Measurements from ENCODE around the gene RHOT2.
"Not testable (repeated sequence)": the region's sequence is repeated elsewhere in the genome, so short reads cannot be mapped to it uniquely, and the experiment has no call there.

Gene RHOT2

DNA sequence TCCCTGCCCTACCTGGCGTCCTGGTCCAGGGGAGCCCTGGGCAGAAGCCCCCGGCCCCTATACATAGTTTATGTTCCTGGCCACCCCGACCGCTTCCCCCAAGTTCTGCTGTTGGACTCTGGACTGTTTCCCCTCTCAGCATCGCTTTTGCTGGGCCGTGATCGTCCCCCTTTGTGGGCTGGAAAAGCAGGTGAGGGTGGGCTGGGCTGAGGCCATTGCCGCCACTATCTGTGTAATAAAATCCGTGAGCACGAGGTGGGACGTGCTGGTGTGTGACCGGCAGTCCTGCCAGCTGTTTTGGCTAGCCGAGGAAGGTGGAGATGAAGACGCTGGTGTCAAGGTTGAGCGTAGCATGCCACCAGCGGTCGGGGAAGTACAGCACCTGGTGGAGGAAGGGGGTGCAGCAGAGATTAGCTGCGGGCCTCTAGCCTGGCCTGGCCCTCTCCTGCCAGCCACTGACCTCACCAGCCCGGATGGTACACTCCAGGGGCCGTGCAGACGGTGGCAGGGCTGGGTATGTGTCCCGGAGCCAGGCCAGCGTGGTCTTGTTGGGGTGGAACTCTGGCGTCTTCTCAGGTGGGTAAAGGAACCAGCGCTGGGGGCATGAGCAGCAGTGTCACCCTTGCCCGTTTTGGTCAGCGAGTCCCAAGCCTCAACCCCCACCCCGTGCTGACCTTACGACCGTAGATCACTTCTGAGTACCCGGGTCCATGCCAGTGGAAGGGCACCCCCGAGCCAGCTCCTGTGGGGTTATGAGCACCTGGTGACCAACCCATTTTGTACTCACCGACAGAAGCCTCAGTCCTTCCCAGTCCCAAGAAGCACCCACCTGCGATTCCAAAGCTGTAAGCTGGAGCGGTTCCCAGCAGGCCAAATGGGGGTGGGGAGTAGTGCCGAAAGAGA, 14.8 kb downstream of the RHOT2 start:
- no peak for DNase-seq

- no peak for DNase-seq
These were observed 15.6 kb downstream of the RHOT2 start for GRCh38 chr16:683396-684070.

DNA sequence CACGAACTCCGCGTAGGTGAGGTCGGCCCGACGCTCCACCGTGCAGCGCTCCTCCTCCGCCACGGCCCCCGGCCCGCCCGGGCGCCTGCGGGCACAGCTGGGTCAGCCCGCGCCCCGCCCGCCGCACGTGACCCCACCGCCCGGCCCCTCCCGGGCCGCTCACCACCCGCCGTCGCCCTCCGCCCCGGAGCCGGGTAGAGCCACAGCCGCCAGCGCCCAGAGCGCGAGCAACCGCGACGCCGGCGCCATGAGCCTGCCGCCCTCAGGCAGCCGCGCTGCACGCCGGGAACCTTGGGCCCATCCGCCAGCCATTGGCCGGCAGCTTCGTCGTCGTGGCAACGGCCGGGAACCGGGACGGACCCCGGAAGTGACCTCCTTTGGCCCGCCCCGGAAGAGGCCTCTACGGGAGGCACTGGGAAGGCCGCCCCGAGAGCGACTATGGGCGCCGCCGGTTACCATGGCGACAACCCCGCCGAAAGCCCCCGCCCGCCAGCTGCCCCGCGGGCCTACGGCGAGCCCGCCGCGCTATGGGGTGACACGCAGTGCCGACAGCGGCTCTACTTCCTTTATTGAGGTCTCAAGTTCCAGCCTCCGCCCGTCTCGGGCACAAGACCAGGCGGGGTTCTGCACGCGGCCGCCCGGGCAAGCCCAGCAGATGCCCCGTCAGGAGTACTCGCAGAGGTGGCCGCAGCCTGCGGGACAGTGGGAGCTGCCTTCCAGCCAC, 16.3 kb downstream of the RHOT2 start, which contains the start of gene JMJD8:
TSS of gene JMJD8 (minus strand) at position 264 of the 724 bp plus-strand sequence. CDS start at position 249, 15 bp downstream.
- peak; percentile 83 for DNase-seq

DNA sequence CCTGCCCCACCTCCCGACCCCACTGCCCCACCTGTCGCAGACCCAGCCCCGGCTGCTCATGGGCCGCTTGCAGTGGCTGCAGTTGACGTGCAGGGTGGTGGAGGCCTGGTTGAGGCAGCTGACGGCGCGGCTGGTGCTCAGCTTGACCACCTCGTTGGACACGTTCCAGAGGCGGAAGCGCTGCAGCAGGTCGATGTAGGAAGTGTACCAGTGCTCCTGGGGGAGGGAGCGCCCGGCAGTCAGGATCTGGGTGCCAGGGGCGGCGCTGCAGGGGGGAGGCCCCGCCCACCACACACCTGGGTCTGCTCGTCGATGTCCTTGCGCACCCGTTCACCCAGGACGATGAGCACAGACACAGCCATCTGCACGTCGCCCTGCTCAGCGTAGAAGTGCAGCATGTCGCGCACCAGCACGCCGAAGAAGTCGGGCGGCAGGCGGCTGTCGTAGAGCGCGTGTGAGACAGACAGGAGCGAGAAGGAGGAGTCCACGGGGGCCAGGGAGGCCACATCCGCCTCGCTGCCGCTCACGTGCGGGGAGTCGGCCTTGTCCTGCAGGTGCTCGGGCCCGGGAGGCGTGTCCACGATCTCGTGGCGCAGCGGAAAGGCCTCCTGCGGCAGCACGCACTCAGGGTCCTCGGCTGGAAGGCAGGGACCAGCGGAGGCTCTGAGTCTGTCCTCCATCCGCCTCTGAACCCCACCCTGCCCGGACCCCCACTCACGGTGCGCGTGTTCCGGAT, 17.2 kb downstream of the RHOT2 start:
- peak; percentile 63 for DNase-seq

- no peak for DNase-seq
These were observed 18.0 kb downstream of the RHOT2 start for GRCh38 chr16:685967-686366.

DNA sequence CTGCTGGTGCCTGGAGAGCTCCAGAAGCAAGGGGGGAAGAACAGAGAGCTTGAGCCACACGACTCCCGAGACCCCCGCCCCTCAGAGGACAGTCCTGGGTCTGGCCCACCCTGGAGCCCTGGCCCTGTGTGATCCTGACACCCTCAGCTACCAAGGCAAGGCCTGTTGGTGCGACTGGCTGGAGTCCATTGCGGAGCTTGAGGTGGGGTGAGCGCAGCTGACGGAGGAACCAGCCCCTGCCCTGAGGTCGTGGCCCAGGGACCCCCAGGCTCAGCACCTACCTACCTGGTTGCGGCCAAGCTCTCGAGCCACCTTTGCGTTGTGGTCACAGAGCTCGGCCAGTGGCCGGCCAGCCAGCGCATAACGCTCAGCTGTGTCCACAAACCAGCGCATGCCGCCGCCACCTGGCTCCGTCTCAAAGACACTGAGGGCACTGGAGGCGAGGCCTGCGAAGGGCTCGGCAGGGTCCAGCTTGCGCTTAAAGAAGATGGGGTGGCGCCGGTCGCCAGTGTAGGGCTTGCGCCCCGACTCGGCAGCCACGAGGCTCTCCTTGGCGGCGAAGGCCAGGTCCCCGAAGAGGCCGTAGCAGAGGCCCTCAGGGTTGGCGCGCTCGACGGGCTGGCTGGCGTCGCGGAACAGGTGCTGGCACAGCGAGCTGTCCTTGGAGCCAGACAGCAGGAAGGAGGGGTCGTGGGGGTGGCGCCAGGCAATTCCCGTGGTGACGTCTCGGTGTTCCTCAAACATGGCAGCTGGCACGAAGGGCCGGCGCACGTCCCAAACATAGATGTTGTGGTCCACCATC, 18.7 kb downstream of the RHOT2 start:
- DNase-seq = no peak

DNA sequence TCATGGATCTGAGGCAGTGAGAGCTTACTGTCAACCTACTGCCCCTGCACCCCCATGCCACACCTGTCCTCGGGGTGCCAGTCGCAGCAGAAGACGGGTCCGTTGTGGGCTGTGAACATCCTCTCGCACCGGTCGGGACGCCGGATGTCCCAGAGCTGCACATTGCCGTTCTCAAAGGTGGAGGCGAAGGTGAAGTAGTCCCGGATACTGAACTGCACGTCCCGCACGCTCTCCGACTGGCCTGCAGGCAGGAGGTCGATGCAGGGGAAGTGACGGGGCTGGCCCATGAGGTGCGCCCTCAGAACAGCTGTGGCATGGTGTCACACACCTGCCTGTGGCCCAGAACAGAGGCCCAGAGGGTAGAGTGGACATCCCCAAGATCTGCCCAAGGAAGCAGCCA, 19.6 kb downstream of the RHOT2 start:
- no peak for DNase-seq

DNA sequence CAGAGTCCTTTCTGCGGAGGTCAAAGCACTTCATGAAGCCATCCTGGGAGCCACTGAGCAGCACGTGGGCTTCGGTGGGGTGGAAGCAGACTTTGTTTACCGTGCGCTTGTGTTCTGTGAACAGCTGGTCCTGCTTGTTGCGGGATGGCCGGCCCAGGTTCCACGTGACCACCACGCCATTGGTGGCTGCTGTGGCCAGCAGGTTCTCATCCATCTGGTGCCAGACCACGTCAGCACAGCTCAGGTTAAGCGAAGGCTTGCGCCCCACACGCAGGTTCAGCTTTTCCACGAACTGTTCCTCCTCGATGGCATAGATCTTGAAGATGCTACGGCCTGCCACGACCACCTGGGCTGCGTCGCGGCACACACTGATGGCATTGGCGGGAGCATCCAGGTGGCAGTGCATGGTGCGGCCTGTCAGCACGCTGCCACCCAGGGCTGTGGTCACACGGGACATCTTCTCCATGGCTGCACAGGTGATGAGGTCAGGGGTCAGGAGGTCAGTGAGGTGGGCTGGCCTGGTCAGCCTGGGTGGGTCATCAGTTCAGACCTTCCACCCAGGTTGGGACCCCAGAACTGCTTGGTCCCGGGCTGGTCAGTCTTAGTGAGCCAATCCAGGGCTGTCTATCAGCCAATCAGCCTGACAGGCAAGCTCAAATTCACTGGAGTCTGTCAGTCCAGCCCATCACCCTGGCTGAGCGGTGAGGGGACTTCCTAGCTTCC, 21.4 kb downstream of the RHOT2 start:
- no peak for DNase-seq

DNA sequence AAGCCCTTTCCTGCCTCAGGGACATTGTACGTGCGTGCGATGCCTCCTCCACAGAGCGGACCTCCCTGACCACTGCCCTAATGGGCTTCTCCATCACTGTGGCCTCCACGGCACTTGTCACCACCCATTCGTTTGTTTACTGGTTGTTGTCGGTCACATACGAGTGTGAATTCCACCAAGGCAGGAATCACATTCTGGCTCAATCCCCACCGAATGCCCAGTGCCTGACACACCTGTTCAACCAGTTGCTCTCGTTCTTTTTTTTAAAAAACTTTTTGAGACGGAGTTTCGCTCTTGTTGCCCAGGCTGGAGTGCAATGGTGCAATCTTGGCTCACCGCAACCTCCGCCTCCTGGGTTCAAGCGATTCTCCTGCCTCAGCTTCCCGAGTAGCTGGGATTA, 23.3 kb downstream of the RHOT2 start:
- not testable (repeated sequence) for DNase-seq

GRCh38 chr16:692356-693108, 24.6 kb downstream of the RHOT2 start:
- no peak for DNase-seq

DNA sequence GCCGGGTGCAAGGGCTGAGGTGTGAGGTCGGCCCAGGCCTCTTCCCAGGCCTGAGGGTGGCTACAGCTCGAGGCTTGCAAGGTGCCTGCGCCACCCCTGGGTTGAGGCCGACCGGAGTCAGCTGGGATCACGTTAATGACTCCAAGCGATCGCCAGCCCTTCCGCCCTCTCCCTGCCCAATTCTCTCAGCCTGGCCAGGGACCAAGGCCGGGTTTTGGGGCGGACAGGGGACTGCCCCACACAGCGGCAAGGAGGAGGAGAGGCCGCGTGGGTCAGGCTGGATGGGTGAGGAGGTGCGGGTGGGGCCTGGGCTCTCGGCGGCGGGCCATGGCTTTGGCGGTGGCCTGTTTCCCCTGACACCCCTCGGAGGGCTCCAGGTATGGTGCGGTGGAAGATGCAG, 25.4 kb downstream of the RHOT2 start:
- DNase-seq = no peak

GRCh38 chr16:693766-694165, 25.8 kb downstream of the RHOT2 start:
- no peak for DNase-seq

GRCh38 chr16:694187-694862, 26.4 kb downstream of the RHOT2 start:
- no peak for DNase-seq

DNA sequence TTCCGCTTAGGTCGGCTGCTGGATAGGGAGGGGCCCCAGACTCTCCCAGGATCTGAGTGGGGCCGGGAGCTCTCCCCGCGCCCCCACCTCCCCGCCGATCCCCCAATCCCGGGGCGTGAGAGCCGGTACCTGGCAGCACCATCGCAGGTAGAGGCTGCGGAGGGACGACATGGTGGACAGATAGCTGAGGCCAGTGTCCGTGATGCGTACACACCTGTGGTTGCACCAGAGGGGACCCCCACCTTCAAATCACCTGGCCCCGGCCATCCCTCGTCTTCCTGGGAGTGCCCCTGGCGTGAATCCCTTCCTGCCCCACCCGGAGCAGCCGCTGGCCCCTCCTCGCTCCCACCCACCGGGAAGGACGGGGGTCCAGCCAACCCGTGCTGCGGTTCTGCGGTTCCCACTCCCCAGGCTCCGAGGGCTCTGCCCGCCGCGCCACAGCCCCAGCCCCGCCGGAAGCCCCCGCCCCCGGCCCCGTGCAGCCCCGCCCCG, 27.0 kb downstream of the RHOT2 start:
- DNase-seq = no peak

DNA sequence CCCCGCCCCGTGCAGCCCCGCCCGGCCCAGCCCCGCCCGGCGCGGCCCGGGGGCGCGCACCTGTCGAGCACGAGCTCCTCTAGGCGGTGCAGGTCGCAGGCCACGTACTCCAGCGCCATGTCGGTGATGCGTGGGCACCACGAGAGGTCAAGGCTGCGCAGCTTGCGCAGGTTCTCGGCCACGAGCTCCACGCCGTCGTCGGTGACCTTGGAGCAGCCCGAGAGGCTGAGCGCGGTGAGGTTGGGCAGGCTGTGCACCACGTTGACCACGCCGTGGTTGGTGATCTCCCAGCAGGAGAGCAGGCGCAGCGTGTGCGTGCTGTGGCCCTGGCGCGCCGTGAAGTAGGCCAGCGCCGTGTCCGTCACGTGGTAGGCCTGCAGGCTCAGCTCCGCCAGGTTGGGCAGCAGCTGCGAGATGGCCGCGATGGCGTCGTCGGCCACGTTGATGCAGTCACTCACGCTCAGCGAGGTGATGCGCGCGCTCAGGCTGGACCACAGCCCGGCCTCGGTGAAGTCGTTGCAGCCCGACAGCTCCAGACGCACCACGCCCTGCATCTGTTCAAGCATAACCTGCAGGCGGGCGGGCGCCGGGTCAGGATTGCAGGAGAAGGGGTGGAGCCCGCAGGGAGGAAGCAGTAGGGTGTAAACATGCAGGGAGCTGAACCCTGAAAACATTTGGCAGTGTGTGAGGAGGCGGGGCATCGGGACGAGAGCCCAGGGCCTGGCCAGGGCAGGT, 27.6 kb downstream of the RHOT2 start:
- DNase-seq = peak; percentile 79

- no peak for DNase-seq
These were observed 31.2 kb downstream of the RHOT2 start for GRCh38 chr16:698911-699671.

DNA sequence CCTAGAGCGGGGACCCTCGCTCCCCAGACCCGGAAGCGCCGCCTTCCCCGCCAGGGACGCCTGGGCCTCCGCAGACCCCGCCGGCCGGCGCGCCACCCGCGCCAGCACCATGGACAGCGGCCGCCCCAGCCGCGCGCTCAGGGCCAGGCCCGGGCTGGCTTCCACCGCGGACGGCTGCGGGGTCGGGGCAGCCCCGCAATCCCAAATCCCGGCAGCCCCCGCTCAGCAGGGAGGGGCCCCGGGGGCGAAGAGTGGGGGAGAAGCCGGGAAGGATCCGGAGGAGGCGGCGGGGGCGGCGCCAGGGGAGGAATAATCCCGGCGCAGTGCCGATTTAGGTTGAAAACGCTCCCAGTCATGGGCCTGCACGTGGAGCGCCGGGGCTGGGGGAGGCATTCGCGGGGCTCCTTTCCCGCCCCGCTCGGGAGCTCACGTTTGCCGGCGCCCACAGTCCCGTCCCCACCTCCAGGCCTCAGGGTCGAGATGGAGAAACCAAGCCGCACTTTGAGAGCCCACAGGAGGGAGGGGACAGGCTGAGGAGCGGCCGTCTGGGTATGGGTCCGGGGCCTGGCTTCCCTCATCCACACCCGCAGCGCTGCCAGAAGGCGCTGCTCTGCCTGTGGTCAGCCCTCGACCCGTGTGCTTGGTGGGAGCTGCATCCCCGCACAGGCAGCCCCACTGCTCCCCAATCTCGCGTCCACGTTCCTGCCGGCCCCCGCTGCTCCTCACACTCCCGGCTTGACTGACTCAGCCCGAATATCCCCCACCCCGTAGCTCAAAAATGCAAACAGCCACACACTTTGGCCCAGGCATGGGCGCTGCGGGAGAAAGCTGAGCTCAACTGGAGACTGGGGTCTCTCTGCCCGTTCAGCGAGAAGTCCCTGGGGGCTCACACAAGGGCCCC, 33.0 kb downstream of the RHOT2 start:
- DNase-seq = no peak
